ENCODE results near the gene SRGAP3. TPM values are rescaled to one million over a fixed set of nuclear protein-coding genes. Genes with fewer than 3 reads are reported as not detected.

SRGAP3 gene
- total RNA-seq, 1 experiment from 2014 or later, result 17.9 TPM

DNA sequence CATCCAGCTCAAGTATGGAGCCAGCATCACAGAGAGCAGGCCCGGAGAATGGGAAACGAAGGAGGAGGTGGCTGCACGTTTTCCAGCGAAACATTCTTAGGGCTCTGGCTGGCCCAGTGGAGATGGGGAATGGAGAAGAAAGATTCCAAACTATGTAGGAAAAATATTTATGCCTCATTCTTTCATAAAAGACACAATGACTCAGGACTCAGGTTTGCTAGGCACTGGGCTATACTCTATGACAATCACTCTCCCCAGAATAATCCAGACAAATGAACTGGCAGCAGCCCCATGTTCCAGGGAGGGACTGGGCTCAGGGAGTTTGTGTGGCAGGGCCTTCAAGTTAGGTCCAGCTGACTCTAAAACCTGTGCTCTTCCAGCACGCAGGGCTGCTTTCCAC is 175.4 kb downstream of the SRGAP3 start:
- ChIA-PET POLR2A (no interaction called here), CTCF (interaction anchor here (1.6 kb wide), 1 partner anchor 86 kb away, joined by 12 read pairs; no protein-coding TSS in a partner anchor)
- no peaks in the 10 kb centered on the region for H3K36me3 Mint-ChIP-seq
- DNase-seq (ENCODE audit: low spot score) (no peak), ATAC-seq (no peak)
- H3K4me3 Mint-ChIP-seq, result no peak overlapping the region
- TF ChIP-seq, protein P1, sequence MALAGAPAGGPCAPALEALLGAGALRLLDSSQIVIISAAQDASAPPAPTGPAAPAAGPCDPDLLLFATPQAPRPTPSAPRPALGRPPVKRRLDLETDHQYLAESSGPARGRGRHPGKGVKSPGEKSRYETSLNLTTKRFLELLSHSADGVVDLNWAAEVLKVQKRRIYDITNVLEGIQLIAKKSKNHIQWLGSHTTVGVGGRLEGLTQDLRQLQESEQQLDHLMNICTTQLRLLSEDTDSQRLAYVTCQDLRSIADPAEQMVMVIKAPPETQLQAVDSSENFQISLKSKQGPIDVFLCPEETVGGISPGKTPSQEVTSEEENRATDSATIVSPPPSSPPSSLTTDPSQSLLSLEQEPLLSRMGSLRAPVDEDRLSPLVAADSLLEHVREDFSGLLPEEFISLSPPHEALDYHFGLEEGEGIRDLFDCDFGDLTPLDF (CRISPR knock-in tag; IDR thresholded peaks at IDR 0.05), result no peak
- TF ChIP-seq, protein P2, sequence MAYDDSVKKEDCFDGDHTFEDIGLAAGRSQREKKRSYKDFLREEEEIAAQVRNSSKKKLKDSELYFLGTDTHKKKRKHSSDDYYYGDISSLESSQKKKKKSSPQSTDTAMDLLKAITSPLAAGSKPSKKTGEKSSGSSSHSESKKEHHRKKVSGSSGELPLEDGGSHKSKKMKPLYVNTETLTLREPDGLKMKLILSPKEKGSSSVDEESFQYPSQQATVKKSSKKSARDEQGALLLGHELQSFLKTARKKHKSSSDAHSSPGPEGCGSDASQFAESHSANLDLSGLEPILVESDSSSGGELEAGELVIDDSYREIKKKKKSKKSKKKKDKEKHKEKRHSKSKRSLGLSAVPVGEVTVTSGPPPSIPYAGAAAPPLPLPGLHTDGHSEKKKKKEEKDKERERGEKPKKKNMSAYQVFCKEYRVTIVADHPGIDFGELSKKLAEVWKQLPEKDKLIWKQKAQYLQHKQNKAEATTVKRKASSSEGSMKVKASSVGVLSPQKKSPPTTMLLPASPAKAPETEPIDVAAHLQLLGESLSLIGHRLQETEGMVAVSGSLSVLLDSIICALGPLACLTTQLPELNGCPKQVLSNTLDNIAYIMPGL (CRISPR knock-in tag; IDR thresholded peaks at IDR 0.05), result no peak
- TF ChIP-seq, protein P3, sequence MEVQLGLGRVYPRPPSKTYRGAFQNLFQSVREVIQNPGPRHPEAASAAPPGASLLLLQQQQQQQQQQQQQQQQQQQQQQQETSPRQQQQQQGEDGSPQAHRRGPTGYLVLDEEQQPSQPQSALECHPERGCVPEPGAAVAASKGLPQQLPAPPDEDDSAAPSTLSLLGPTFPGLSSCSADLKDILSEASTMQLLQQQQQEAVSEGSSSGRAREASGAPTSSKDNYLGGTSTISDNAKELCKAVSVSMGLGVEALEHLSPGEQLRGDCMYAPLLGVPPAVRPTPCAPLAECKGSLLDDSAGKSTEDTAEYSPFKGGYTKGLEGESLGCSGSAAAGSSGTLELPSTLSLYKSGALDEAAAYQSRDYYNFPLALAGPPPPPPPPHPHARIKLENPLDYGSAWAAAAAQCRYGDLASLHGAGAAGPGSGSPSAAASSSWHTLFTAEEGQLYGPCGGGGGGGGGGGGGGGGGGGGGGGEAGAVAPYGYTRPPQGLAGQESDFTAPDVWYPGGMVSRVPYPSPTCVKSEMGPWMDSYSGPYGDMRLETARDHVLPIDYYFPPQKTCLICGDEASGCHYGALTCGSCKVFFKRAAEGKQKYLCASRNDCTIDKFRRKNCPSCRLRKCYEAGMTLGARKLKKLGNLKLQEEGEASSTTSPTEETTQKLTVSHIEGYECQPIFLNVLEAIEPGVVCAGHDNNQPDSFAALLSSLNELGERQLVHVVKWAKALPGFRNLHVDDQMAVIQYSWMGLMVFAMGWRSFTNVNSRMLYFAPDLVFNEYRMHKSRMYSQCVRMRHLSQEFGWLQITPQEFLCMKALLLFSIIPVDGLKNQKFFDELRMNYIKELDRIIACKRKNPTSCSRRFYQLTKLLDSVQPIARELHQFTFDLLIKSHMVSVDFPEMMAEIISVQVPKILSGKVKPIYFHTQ (CRISPR knock-in tag; IDR thresholded peaks at IDR 0.05), result no peak
- TF ChIP-seq PRRX2 (CRISPR knock-in tag; IDR thresholded peaks at IDR 0.05) (no peak), ZNF423 (CRISPR knock-in tag; IDR thresholded peaks at IDR 0.05) (no peak)
- TF ChIP-seq, protein P4, sequence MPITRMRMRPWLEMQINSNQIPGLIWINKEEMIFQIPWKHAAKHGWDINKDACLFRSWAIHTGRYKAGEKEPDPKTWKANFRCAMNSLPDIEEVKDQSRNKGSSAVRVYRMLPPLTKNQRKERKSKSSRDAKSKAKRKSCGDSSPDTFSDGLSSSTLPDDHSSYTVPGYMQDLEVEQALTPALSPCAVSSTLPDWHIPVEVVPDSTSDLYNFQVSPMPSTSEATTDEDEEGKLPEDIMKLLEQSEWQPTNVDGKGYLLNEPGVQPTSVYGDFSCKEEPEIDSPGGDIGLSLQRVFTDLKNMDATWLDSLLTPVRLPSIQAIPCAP (CRISPR knock-in tag; IDR thresholded peaks at IDR 0.05), result no peak
- H3K27ac Mint-ChIP-seq, result no peak overlapping the region
- no peaks in the 10 kb centered on the region for H3K9me3 Mint-ChIP-seq
- H3K27me3 Mint-ChIP-seq (ENCODE audit: low read depth), result no peaks in the 10 kb centered on the region
- peaks cover 22% of the 10 kb centered on the region for H3K4me1 Mint-ChIP-seq

DNA sequence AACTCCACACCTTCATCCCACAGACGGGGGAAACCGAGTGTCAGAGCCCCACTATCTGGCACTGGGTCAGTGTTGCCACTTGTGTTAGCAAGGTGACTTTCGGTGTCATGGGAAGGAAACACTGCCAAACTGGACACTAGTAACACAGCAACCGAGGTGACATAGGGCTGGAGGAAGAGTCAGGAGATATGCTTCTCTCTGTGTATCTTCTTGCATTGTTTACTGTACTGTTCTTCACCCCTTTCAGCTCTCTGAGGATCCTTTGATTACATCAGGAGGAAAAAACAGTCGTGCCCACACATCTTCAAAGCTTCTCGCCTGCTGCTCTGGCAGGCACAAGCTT is 176.8 kb downstream of the SRGAP3 start:
- H3K4me1 Mint-ChIP-seq, result peaks cover 7% of the 10 kb centered on the region
- no peak overlapping the region for H3K27ac Mint-ChIP-seq
- ChIA-PET POLR2A (no interaction called here), CTCF (interaction anchor here (1.0 to 1.6 kb wide), 2 partner anchors 84 to 230 kb away, joined by 3 to 12 read pairs; no protein-coding TSS in a partner anchor)
- DNase-seq (ENCODE audit: low spot score) (no peak), ATAC-seq (no peak)
- H3K9me3 Mint-ChIP-seq, result no peaks in the 10 kb centered on the region
- no peaks in the 10 kb centered on the region for H3K27me3 Mint-ChIP-seq (ENCODE audit: low read depth)
- no peaks in the 10 kb centered on the region for H3K36me3 Mint-ChIP-seq
- no peak overlapping the region for H3K4me3 Mint-ChIP-seq
- TF ChIP-seq, protein P5, sequence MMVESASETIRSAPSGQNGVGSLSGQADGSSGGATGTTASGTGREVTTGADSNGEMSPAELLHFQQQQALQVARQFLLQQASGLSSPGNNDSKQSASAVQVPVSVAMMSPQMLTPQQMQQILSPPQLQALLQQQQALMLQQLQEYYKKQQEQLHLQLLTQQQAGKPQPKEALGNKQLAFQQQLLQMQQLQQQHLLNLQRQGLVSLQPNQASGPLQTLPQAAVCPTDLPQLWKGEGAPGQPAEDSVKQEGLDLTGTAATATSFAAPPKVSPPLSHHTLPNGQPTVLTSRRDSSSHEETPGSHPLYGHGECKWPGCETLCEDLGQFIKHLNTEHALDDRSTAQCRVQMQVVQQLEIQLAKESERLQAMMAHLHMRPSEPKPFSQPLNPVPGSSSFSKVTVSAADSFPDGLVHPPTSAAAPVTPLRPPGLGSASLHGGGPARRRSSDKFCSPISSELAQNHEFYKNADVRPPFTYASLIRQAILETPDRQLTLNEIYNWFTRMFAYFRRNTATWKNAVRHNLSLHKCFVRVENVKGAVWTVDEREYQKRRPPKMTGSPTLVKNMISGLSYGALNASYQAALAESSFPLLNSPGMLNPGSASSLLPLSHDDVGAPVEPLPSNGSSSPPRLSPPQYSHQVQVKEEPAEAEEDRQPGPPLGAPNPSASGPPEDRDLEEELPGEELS (CRISPR knock-in tag; IDR thresholded peaks at IDR 0.05), result no peak
- TF ChIP-seq, protein P4 (CRISPR knock-in tag; IDR thresholded peaks at IDR 0.05), result no peak
- TF ChIP-seq IRF2 (CRISPR knock-in tag; IDR thresholded peaks at IDR 0.05; ENCODE audit: borderline replicate concordance, low read depth), result no peak
- TF ChIP-seq, protein P6, sequence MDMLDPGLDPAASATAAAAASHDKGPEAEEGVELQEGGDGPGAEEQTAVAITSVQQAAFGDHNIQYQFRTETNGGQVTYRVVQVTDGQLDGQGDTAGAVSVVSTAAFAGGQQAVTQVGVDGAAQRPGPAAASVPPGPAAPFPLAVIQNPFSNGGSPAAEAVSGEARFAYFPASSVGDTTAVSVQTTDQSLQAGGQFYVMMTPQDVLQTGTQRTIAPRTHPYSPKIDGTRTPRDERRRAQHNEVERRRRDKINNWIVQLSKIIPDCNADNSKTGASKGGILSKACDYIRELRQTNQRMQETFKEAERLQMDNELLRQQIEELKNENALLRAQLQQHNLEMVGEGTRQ (CRISPR knock-in tag; IDR thresholded peaks at IDR 0.05), result no peak
- TF ChIP-seq JUN (CRISPR knock-in tag; IDR thresholded peaks at IDR 0.05), result no peak
- no peak for TF ChIP-seq ZBTB21 (CRISPR knock-in tag; IDR thresholded peaks at IDR 0.05; ENCODE audit: borderline replicate concordance)
- TF ChIP-seq EMX1 (CRISPR knock-in tag; IDR thresholded peaks at IDR 0.05), result no peak
- TF ChIP-seq, protein P7, sequence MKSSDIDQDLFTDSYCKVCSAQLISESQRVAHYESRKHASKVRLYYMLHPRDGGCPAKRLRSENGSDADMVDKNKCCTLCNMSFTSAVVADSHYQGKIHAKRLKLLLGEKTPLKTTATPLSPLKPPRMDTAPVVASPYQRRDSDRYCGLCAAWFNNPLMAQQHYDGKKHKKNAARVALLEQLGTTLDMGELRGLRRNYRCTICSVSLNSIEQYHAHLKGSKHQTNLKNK (CRISPR knock-in tag; IDR thresholded peaks at IDR 0.05), result no peak
- no peak for TF ChIP-seq ZNF396 (CRISPR knock-in tag; IDR thresholded peaks at IDR 0.05; ENCODE audit: borderline replicate concordance)
- TF ChIP-seq, protein P8, sequence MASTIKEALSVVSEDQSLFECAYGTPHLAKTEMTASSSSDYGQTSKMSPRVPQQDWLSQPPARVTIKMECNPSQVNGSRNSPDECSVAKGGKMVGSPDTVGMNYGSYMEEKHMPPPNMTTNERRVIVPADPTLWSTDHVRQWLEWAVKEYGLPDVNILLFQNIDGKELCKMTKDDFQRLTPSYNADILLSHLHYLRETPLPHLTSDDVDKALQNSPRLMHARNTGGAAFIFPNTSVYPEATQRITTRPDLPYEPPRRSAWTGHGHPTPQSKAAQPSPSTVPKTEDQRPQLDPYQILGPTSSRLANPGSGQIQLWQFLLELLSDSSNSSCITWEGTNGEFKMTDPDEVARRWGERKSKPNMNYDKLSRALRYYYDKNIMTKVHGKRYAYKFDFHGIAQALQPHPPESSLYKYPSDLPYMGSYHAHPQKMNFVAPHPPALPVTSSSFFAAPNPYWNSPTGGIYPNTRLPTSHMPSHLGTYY (CRISPR knock-in tag; IDR thresholded peaks at IDR 0.05), result no peak
- TF ChIP-seq, protein P3 (CRISPR knock-in tag; IDR thresholded peaks at IDR 0.05), result no peak
- TF ChIP-seq, protein P9, sequence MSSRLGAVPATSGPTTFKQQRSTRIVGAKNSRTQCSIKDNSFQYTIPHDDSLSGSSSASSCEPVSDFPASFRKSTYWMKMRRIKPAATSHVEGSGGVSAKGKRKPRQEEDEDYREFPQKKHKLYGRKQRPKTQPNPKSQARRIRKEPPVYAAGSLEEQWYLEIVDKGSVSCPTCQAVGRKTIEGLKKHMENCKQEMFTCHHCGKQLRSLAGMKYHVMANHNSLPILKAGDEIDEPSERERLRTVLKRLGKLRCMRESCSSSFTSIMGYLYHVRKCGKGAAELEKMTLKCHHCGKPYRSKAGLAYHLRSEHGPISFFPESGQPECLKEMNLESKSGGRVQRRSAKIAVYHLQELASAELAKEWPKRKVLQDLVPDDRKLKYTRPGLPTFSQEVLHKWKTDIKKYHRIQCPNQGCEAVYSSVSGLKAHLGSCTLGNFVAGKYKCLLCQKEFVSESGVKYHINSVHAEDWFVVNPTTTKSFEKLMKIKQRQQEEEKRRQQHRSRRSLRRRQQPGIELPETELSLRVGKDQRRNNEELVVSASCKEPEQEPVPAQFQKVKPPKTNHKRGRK (CRISPR knock-in tag; IDR thresholded peaks at IDR 0.05; ENCODE audit: borderline replicate concordance), result no peak

Data from WTC11 (cell line).